HCT116 (cell line): ENCODE data around the gene OSBPL10. TPM values are rescaled to one million over a fixed set of nuclear protein-coding genes. Genes with fewer than 3 reads are reported as not detected.

ENCODE experiments used
- ATAC-seq: fragments of 200-7000 bp; cut with Tn5 transposase; 2 replicates; pipeline ENCODE4 v1.9.1; 2020; ENCODE audit warnings: mild to moderate bottlenecking, moderate library complexity
- BruUV-seq: library from RNA; stranded (reverse); fragments of 400-500 nt; replicated peaks from 2 replicates; lab custom pipeline; 2021; lab: Mats Ljungman, UMichigan
- CTCF ChIA-PET: fragments of 300-600 bp; sonication (Branson Sonifier 250); formaldehyde crosslinking; loops from one replicate; lab custom pipeline; 2021; ENCODE audit warnings: antibody characterized with exemption; lab: Charles Lee
- POLR2A ChIA-PET: fragments of 300-600, 350-600 bp; sonication (Branson Sonifier 250); formaldehyde crosslinking; loops from one replicate; lab custom pipeline; 2021; ENCODE audit warnings: antibody characterized with exemption; lab: Charles Lee
- RAD21 ChIA-PET, 2 experiments: fragments of 300-600 bp; sonication (Branson Sonifier 250); formaldehyde crosslinking; loops; one replicate each; lab custom pipeline; 2023; ENCODE audit warnings: low total read pairs in 2 of 2; ENCODE audit not compliant: uncharacterized antibody in 2 of 2, unreplicated experiment in 2 of 2, low non-redundant PET in 1 of 2; lab: Charles Lee
- DNase-seq: peaks from one replicate; pipeline ENCODE4 v3.0.0-alpha.2; 2010; ENCODE audit warnings: low read depth, low spot score
- H2AFZ ChIP-seq: fragments of 200-600 bp; shearing (Covaris generic), sonication (generic); 2 replicates; pipeline ENCODE4 v1.6.1; 2017; ENCODE audit warnings: low read depth, mixed run types, mixed read lengths, antibody characterized with exemption, low read length; ENCODE audit not compliant: poor library complexity, severe bottlenecking
- H3K27ac ChIP-seq: 2 replicates; pipeline ENCODE4 v1.5.1; 2012; ENCODE audit warnings: low read depth, low read length
- H3K27me3 ChIP-seq: fragments of 200-600 bp; sonication (generic); 2 replicates; pipeline ENCODE4 v1.6.1; 2016; ENCODE audit warnings: mixed run types, low read length, mixed read lengths; ENCODE audit not compliant: insufficient read depth
- H3K36me3 ChIP-seq, 2 experiments: fragments of 200-500 bp in 1 of 2; fragments of 200-600 bp in 1 of 2; sonication (Bioruptor generic) in 1 of 2; sonication (generic) in 1 of 2; 2 replicates each; pipeline versions ENCODE4 v1.5.1 to v1.6.1; 2014 to 2016; ENCODE audit warnings: low read length in 2 of 2, inconsistent platforms in 1 of 2, mixed read lengths in 1 of 2, mixed run types in 1 of 2; ENCODE audit not compliant: insufficient read depth in 2 of 2, control insufficient read depth in 1 of 2
- H3K4me1 ChIP-seq, 2 experiments: fragments of 200-600 bp in 1 of 2; sonication (generic) in 1 of 2; 2 replicates each; pipeline versions ENCODE4 v1.5.1 to v1.6.1; 2012 to 2017; ENCODE audit warnings: low read length in 2 of 2, inconsistent platforms in 1 of 2, mild to moderate bottlenecking in 1 of 2, mixed read lengths in 1 of 2, mixed run types in 1 of 2, moderate library complexity in 1 of 2; ENCODE audit not compliant: insufficient read depth in 2 of 2, control insufficient read depth in 1 of 2
- H3K4me2 ChIP-seq: fragments of 200-600 bp; sonication (generic); 2 replicates; pipeline ENCODE4 v1.6.1; 2017; ENCODE audit warnings: mixed run types, low read length, mixed read lengths
- H3K4me3 ChIP-seq, 2 experiments: fragments of 200-600 bp in 1 of 2; sonication (generic) in 1 of 2; replicated peaks in 1 of 2; 2 replicates each; pipeline ENCODE4 v1.5.1; 2011 to 2016; ENCODE audit warnings: low read length in 2 of 2, control low read depth in 1 of 2, low read depth in 1 of 2, mild to moderate bottlenecking in 1 of 2, mixed read lengths in 1 of 2, mixed run types in 1 of 2
- H3K79me2 ChIP-seq: fragments of 200-600 bp; sonication (generic); 2 replicates; pipeline ENCODE4 v1.6.1; 2017; ENCODE audit warnings: mild to moderate bottlenecking, mixed run types, low read length, moderate library complexity, mixed read lengths; ENCODE audit not compliant: insufficient read depth
- H3K9ac ChIP-seq: fragments of 200-600 bp; sonication (generic); 2 replicates; pipeline ENCODE4 v1.6.1; 2016; ENCODE audit warnings: low read length, mixed read lengths
- H3K9me2 ChIP-seq: fragments of 200-600 bp; sonication (generic), shearing (Covaris generic); 2 replicates; pipeline ENCODE4 v1.6.1; 2017; ENCODE audit warnings: mixed run types, mild to moderate bottlenecking, moderate library complexity; ENCODE audit not compliant: insufficient read depth
- H3K9me3 ChIP-seq, 2 experiments: fragments of 200-500 bp in 1 of 2; fragments of 200-600 bp in 1 of 2; sonication (Bioruptor generic) in 1 of 2; sonication (generic) in 1 of 2; 2 replicates each; pipeline ENCODE4 v1.6.1; 2014 to 2017; ENCODE audit warnings: low read length in 2 of 2, mixed read lengths in 2 of 2, inconsistent platforms in 1 of 2, low read depth in 1 of 2, mild to moderate bottlenecking in 1 of 2, mixed run types in 1 of 2, moderate library complexity in 1 of 2; ENCODE audit not compliant: control insufficient read depth in 1 of 2, insufficient read depth in 1 of 2
- H4K20me1 ChIP-seq: fragments of 200-600 bp; sonication (generic), shearing (Covaris generic); 2 replicates; pipeline ENCODE4 v1.6.1; 2017; ENCODE audit warnings: mixed run types, mild to moderate bottlenecking, moderate library complexity; ENCODE audit not compliant: insufficient read depth
- CBX3 ChIP-seq: IDR thresholded peaks from 2 replicates; pipeline ENCODE4 v1.6.1; 2012; ENCODE audit warnings: low read depth
- CEBPB ChIP-seq: IDR thresholded peaks from 2 replicates; pipeline ENCODE4 v1.6.1; 2012; ENCODE audit warnings: low read depth
- CTCF ChIP-seq, 3 experiments: fragments of 200-600 bp in 1 of 3; sonication (generic) in 1 of 3; IDR thresholded peaks in 2 of 3; conservative IDR thresholded peaks in 1 of 3; 2 replicates each; pipeline ENCODE4 v1.5.1; 2012 to 2017; ENCODE audit warnings: low read depth in 2 of 3, low read length in 2 of 3, antibody characterized with exemption in 1 of 3, borderline replicate concordance in 1 of 3, control low read depth in 1 of 3, mild to moderate bottlenecking in 1 of 3, mixed read lengths in 1 of 3, mixed run types in 1 of 3, moderate library complexity in 1 of 3; ENCODE audit not compliant: insufficient read depth in 1 of 3
- EGR1 ChIP-seq: IDR thresholded peaks from 2 replicates; pipeline ENCODE4 v1.6.1; 2012; ENCODE audit warnings: low read depth
- EZH2 ChIP-seq: fragments of 200-600 bp; sonication (generic); IDR thresholded peaks from 2 replicates; pipeline ENCODE4 v1.6.1; 2017; ENCODE audit warnings: antibody characterized with exemption, mixed run types
- EZH2phosphoT487 ChIP-seq: fragments of 200-600 bp; IDR thresholded peaks from 2 replicates; pipeline ENCODE4 v1.6.1; 2018; ENCODE audit warnings: antibody characterized with exemption, borderline replicate concordance
- FOSL1 ChIP-seq: IDR thresholded peaks from 2 replicates; pipeline ENCODE4 v1.6.1; 2012; ENCODE audit warnings: low read depth
- JUND ChIP-seq: IDR thresholded peaks from 2 replicates; pipeline ENCODE4 v1.6.1; 2012
- POLR2A ChIP-seq: IDR thresholded peaks from 2 replicates; pipeline ENCODE4 v1.7.0; 2011; ENCODE audit warnings: borderline replicate concordance; ENCODE audit not compliant: insufficient read depth, insufficient read length; ENCODE audit errors: extremely low read depth
- POLR2AphosphoS5 ChIP-seq: IDR thresholded peaks from 2 replicates; pipeline ENCODE4 v1.6.1; 2011; ENCODE audit warnings: mild to moderate bottlenecking, low read depth, low read length, moderate library complexity
- RAD21 ChIP-seq: IDR thresholded peaks from 2 replicates; pipeline ENCODE4 v1.6.1; 2012; ENCODE audit warnings: low read depth, mild to moderate bottlenecking
- SP1 ChIP-seq: IDR thresholded peaks from 2 replicates; pipeline ENCODE4 v1.6.1; 2012; ENCODE audit warnings: low read depth
- SRF ChIP-seq: IDR thresholded peaks from 2 replicates; pipeline ENCODE4 v1.6.1; 2012; ENCODE audit warnings: low read depth
- ZBTB33 ChIP-seq: IDR thresholded peaks from 2 replicates; pipeline ENCODE4 v1.6.1; 2011; ENCODE audit warnings: mild to moderate bottlenecking, low read length, moderate library complexity; ENCODE audit not compliant: insufficient replicate concordance; ENCODE audit errors: extremely low read depth
- ZFX ChIP-seq: fragments of 450-650 bp; IDR thresholded peaks from 2 replicates; pipeline ENCODE4 v1.6.1; 2017
- intact Hi-C: fragments of 100-400 bp; cut with micrococcal nuclease; formaldehyde crosslinking; loops from 2 replicates; pipeline ENCODE4 v1.10.0; 2022
- total RNA-seq: library from RNA; stranded (reverse); gene quantifications from one replicate; pipeline ENCODE4 v1.2.1, GENCODE V29; 2021; ENCODE audit not compliant: unreplicated experiment
- TF ChIP-seq, protein P1 (sequence below): IDR thresholded peaks from 2 replicates; pipeline ENCODE4 v1.6.1; 2012; ENCODE audit warnings: low read depth
- TF ChIP-seq, protein P2 (sequence below): IDR thresholded peaks from 2 replicates; pipeline ENCODE4 v1.6.1; 2012

OSBPL10 gene
- total RNA-seq, 1 experiment from 2014 or later = 25.8 TPM

DNA sequence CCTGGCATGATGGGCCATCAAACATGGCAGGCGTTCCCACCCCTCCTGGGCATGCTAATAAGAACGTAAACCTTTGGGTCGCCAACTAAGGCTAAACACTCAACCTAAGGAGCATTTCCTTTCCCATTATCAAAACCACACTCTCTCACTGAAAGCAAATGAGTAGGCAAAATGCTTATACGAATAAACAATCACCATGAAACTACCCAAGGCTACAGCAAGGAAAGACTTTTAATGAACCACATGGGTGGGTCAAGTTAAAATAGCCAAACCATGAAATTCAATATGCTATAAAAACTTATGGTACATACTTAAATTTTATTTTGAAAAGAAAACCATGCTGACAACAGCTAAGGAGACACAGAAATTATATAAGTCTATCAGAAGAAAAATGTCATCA lies 180.6 kb downstream of the OSBPL10 start:
- POLR2A ChIA-PET = no interaction called here
- DNase-seq (no peak), ATAC-seq (no peak)
- no peaks in the 10 kb centered on the region for H3K9me2 ChIP-seq
- no peaks in the 10 kb centered on the region for H3K9me3 ChIP-seq
- H3K27ac ChIP-seq = no peak overlapping the region
- no peaks in the 10 kb centered on the region for H3K27me3 ChIP-seq
- no TSS peak for BruUV-seq
- RAD21 ChIA-PET = no interaction called here
- H2AFZ ChIP-seq = no peak overlapping the region
- TF ChIP-seq, protein P1, sequence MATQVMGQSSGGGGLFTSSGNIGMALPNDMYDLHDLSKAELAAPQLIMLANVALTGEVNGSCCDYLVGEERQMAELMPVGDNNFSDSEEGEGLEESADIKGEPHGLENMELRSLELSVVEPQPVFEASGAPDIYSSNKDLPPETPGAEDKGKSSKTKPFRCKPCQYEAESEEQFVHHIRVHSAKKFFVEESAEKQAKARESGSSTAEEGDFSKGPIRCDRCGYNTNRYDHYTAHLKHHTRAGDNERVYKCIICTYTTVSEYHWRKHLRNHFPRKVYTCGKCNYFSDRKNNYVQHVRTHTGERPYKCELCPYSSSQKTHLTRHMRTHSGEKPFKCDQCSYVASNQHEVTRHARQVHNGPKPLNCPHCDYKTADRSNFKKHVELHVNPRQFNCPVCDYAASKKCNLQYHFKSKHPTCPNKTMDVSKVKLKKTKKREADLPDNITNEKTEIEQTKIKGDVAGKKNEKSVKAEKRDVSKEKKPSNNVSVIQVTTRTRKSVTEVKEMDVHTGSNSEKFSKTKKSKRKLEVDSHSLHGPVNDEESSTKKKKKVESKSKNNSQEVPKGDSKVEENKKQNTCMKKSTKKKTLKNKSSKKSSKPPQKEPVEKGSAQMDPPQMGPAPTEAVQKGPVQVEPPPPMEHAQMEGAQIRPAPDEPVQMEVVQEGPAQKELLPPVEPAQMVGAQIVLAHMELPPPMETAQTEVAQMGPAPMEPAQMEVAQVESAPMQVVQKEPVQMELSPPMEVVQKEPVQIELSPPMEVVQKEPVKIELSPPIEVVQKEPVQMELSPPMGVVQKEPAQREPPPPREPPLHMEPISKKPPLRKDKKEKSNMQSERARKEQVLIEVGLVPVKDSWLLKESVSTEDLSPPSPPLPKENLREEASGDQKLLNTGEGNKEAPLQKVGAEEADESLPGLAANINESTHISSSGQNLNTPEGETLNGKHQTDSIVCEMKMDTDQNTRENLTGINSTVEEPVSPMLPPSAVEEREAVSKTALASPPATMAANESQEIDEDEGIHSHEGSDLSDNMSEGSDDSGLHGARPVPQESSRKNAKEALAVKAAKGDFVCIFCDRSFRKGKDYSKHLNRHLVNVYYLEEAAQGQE = no peak
- TF ChIP-seq, protein P2, sequence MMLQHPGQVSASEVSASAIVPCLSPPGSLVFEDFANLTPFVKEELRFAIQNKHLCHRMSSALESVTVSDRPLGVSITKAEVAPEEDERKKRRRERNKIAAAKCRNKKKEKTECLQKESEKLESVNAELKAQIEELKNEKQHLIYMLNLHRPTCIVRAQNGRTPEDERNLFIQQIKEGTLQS = no peak
- TF ChIP-seq FOSL1 = no peak
- no peak for TF ChIP-seq RAD21
- no peak for TF ChIP-seq JUND
- TF ChIP-seq ZBTB33 = no peak
- TF ChIP-seq EZH2 = no peak
- no peak for TF ChIP-seq CTCF (IDR thresholded peaks at IDR 0.05 in 2 of 3, conservative IDR thresholded peaks at IDR 0.05 in 1 of 3; ENCODE audit: borderline replicate concordance in 1 of 3, insufficient read depth in 1 of 3, low read depth in 2 of 3, low read length in 2 of 3)
- TF ChIP-seq EZH2phosphoT487 = no peak
- TF ChIP-seq POLR2AphosphoS5 = no peak
- no peak for TF ChIP-seq POLR2A
- TF ChIP-seq SP1 = no peak
- no peak for TF ChIP-seq SRF
- TF ChIP-seq CBX3 = no peak
- no peak for TF ChIP-seq CEBPB
- TF ChIP-seq EGR1 = no peak
- TF ChIP-seq ZFX = no peak
- no peaks in the 10 kb centered on the region for H4K20me1 ChIP-seq
- peaks cover 0 to 16% of the 10 kb centered on the region in 2 experiments; a peak in 1 of 4 replicates for H3K4me1 ChIP-seq
- H3K4me2 ChIP-seq = no peak overlapping the region
- intact Hi-C loops = no loop called here
- CTCF ChIA-PET = no interaction called here
- H3K36me3 ChIP-seq = no peaks in the 10 kb centered on the region
- no peaks in the 10 kb centered on the region for H3K79me2 ChIP-seq
- no peak overlapping the region for H3K4me3 ChIP-seq
- H3K9ac ChIP-seq = no peak overlapping the region
